ENCODE measurements around the gene BLOC1S3. TPM values are rescaled to one million over a fixed set of nuclear protein-coding genes. Genes with fewer than 3 reads are reported as not detected.
A peak's percentile ranks its signal among the peaks of the same experiment; 100 is the strongest.

BLOC1S3 gene
- total and polyA plus RNA-seq, 2 of the 13 experiments (the other 11 are each of a cell fraction or from before 2014, with no cell fraction given): 4.3 to 4.8 TPM

DNA sequence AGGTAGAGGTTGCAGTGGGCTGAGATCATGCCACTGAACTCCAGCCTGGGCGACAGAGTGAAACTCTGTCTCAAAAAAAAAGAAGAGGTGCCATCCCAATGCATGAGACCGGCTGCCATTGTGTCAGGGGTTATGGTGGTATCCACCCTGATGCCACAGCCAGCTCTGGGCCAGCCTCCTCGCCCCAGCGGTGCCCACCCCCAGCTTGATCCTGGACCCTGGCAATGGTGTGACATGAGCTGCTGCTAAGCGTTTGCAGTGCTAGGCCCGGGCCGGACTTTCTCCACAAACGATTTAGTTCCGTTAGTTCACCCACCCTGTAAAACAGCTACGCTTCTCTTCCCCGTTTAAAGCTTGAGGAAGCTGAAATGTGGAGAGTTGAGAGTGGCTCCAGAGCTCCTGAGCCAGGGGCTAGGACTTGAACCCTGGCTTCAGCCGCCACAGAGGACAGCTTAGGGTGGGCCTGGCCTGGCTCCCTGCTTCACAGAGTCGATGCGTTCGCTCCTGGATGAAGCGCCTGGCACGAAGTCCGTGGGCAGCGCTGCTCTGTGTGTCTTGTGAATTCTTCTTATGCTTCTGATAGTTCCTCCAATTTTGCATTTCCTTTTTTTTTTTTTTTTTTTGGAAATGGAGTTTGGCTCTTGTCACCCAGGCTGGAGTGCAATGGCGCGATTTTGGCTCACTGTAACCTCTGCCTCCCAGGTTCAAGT, 43.3 kb upstream of the BLOC1S3 start (continued):
- TF ChIP-seq, protein P1, sequence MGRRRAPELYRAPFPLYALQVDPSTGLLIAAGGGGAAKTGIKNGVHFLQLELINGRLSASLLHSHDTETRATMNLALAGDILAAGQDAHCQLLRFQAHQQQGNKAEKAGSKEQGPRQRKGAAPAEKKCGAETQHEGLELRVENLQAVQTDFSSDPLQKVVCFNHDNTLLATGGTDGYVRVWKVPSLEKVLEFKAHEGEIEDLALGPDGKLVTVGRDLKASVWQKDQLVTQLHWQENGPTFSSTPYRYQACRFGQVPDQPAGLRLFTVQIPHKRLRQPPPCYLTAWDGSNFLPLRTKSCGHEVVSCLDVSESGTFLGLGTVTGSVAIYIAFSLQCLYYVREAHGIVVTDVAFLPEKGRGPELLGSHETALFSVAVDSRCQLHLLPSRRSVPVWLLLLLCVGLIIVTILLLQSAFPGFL (CRISPR knock-in tag; IDR thresholded peaks at IDR 0.05): no peak
- TF ChIP-seq, protein P2, sequence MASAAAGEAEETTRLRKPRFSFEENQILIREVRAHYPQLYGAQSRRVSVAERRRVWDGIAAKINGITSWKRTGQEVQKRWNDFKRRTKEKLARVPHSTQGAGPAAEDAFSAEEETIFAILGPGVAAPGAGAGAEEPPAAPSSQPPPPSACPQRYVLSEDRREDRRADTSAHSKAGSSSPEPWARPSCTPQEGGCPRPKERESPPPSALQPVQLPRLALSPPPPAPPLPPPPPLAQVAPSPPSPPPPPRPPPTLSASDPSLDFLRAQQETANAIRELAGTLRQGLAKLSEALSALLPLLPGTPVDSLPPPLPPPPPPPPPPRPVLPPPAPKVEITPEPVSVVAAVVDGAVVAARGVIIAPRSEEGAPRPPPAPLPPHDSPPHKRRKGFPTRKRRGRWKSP (CRISPR knock-in tag; IDR thresholded peaks at IDR 0.05): no peak

DNA sequence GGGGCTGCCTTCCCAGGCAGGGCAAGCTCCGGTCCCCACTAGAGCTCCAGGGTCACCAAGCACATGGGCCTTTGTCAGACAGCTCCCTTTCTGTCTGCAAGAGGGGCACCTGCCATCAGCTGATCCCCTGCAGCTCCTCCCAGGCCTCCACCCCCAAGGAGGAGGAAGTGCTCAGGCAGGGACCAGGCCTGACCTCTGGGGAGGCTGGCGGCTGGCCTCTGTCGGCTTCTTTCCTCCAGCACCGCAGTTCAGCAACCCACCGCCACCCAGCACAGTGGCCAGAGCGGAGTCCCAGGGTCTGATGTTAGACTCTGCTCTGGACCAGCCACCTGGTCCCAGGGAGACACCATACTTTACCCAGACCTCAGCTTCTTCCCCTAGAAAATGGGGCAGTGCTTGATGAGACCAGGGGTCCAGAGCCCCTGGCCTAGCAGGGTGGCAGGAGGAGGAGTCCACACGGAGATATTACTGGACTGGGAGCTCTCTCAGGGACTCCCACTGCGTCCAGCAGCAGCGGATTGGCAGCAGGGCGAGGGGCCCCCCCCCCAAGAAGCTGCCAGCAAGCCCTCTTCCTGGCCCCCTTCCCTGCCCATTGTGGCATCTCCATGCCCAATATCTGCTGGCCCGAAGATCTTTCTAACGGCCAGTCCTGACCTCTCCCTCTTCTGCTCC, 41.9 kb upstream of the BLOC1S3 start:
- no peak for FAIRE-seq
- no peak overlapping the region for H3K4me2 ChIP-seq (ENCODE audit: low read depth, low read length)
- BruUV-seq (replicated peaks): no TSS peak
- in situ Hi-C loops (cut with HindIII; ENCODE audit: extremely low pct_ligation_motif_present, low pct_unique_long_range_greater_than_20kb): no loop called here
- H3K9ac ChIP-seq (ENCODE audit: insufficient read depth, low read depth, low read length): peak overlapping the region; percentile 25; the same call in 1 of the 2 replicates
- WGBS (ENCODE audit: low lambda C conversion rate): 98% methylated on average over 4 of the region's 12 CpGs
- no peak overlapping the region for H2AFZ ChIP-seq (ENCODE audit: low read length)
- no peaks in the 10 kb centered on the region for H4K20me1 ChIP-seq (ENCODE audit: insufficient read depth, low read length)
- H3K9me3 ChIP-seq (ENCODE audit: low read length): no peaks in the 10 kb centered on the region
- H3K36me3 ChIP-seq (replicated peaks in 1 of 2; ENCODE audit: control insufficient read depth in 1 of 2, insufficient read depth in 2 of 2, low read length in 2 of 2): peaks cover 4 to 8% of the 10 kb centered on the region in 2 experiments; a peak in 3 of 5 replicates
- H3K4me1 ChIP-seq (ENCODE audit: insufficient read depth, low read length): peaks cover 27% of the 10 kb centered on the region
- peak overlapping the region; percentile 30 for H3K27ac ChIP-seq (ENCODE audit: extremely low read length, insufficient read depth, low read length)
- ChIA-PET CTCF (ENCODE audit: low intra/inter-chr PET ratio, low total read pairs) (no interaction called here), POLR2A (no interaction called here)
- intact Hi-C loops (cut with micrococcal nuclease; ENCODE audit: unreplicated experiment): no loop called here
- H3K27me3 ChIP-seq (ENCODE audit: control insufficient read depth in 1 of 2, insufficient read depth in 2 of 2, low read length in 2 of 2): no peaks in the 10 kb centered on the region
- no peak overlapping the region for H3K4me3 ChIP-seq (replicated peaks in 1 of 3; ENCODE audit: insufficient read depth in 1 of 3, low read depth in 2 of 3, low read length in 3 of 3)
- peak; percentile 37; the same call in 2 of the 3 replicates for ATAC-seq
- DNase-seq (ENCODE audit: low spot score): no peak
- H3K79me2 ChIP-seq (ENCODE audit: insufficient read depth, low read length): peaks cover 34% of the 10 kb centered on the region
- TF ChIP-seq, protein P3, sequence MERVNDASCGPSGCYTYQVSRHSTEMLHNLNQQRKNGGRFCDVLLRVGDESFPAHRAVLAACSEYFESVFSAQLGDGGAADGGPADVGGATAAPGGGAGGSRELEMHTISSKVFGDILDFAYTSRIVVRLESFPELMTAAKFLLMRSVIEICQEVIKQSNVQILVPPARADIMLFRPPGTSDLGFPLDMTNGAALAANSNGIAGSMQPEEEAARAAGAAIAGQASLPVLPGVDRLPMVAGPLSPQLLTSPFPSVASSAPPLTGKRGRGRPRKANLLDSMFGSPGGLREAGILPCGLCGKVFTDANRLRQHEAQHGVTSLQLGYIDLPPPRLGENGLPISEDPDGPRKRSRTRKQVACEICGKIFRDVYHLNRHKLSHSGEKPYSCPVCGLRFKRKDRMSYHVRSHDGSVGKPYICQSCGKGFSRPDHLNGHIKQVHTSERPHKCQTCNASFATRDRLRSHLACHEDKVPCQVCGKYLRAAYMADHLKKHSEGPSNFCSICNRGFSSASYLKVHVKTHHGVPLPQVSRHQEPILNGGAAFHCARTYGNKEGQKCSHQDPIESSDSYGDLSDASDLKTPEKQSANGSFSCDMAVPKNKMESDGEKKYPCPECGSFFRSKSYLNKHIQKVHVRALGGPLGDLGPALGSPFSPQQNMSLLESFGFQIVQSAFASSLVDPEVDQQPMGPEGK (CRISPR knock-in tag; IDR thresholded peaks at IDR 0.05): 0 out of 2 replicates have a peak, but pooled peaks have one; percentile 17
- TF ChIP-seq ZNF792 (CRISPR knock-in tag; IDR thresholded peaks at IDR 0.05): no peak
- TF ChIP-seq, protein P4, sequence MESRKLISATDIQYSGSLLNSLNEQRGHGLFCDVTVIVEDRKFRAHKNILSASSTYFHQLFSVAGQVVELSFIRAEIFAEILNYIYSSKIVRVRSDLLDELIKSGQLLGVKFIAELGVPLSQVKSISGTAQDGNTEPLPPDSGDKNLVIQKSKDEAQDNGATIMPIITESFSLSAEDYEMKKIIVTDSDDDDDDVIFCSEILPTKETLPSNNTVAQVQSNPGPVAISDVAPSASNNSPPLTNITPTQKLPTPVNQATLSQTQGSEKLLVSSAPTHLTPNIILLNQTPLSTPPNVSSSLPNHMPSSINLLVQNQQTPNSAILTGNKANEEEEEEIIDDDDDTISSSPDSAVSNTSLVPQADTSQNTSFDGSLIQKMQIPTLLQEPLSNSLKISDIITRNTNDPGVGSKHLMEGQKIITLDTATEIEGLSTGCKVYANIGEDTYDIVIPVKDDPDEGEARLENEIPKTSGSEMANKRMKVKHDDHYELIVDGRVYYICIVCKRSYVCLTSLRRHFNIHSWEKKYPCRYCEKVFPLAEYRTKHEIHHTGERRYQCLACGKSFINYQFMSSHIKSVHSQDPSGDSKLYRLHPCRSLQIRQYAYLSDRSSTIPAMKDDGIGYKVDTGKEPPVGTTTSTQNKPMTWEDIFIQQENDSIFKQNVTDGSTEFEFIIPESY (CRISPR knock-in tag; IDR thresholded peaks at IDR 0.05): peak; percentile 98
- 0 out of 2 replicates have a peak, but pooled peaks have one; percentile 44 for TF ChIP-seq ZNF263 (CRISPR knock-in tag; IDR thresholded peaks at IDR 0.05)
- TF ChIP-seq RNF2 (conservative IDR thresholded peaks at IDR 0.05; ENCODE audit: low read depth): no peak
- TF ChIP-seq, protein P5, sequence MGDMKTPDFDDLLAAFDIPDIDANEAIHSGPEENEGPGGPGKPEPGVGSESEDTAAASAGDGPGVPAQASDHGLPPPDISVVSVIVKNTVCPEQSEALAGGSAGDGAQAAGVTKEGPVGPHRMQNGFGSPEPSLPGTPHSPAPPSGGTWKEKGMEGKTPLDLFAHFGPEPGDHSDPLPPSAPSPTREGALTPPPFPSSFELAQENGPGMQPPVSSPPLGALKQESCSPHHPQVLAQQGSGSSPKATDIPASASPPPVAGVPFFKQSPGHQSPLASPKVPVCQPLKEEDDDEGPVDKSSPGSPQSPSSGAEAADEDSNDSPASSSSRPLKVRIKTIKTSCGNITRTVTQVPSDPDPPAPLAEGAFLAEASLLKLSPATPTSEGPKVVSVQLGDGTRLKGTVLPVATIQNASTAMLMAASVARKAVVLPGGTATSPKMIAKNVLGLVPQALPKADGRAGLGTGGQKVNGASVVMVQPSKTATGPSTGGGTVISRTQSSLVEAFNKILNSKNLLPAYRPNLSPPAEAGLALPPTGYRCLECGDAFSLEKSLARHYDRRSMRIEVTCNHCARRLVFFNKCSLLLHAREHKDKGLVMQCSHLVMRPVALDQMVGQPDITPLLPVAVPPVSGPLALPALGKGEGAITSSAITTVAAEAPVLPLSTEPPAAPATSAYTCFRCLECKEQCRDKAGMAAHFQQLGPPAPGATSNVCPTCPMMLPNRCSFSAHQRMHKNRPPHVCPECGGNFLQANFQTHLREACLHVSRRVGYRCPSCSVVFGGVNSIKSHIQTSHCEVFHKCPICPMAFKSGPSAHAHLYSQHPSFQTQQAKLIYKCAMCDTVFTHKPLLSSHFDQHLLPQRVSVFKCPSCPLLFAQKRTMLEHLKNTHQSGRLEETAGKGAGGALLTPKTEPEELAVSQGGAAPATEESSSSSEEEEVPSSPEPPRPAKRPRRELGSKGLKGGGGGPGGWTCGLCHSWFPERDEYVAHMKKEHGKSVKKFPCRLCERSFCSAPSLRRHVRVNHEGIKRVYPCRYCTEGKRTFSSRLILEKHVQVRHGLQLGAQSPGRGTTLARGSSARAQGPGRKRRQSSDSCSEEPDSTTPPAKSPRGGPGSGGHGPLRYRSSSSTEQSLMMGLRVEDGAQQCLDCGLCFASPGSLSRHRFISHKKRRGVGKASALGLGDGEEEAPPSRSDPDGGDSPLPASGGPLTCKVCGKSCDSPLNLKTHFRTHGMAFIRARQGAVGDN (CRISPR knock-in tag; IDR thresholded peaks at IDR 0.05): peak; percentile 46; the same call in 1 of the 2 replicates
- no peak for TF ChIP-seq REPIN1 (CRISPR knock-in tag; IDR thresholded peaks at IDR 0.05; ENCODE audit: borderline replicate concordance, low read depth)

Measured in HepG2 (cell line).